ENCODE results near the gene SSR2.

- TF ChIP-seq CTCF (IDR thresholded peaks at IDR 0.05; ENCODE audit: low read depth, low read length, poor library complexity, severe bottlenecking) (peak; percentile 14), EZH2phosphoT487 (IDR thresholded peaks at IDR 0.05; ENCODE audit: borderline replicate concordance, low read length) (no peak)
Observed at GRCh38 chr1:155961937-155962336, 58.8 kb downstream of the SSR2 start.

All from DOHH2 (cell line).